B cell (primary cell): Measurements from ENCODE around the gene PDZD2. TPM values are rescaled to one million over a fixed set of nuclear protein-coding genes. Genes with fewer than 3 reads are reported as not detected.

Experiments
- ATAC-seq: fragments of 200-7000 bp; cut with Tn5 transposase; one replicate; pipeline ENCODE4 v1.10.0; 2021; ENCODE audit warnings: low read depth, mild to moderate bottlenecking, moderate number of reproducible peaks, moderate library complexity
- CTCF ChIA-PET: fragments of 350-600 bp; sonication (Branson Sonifier 250); formaldehyde crosslinking; loops from one replicate; lab custom pipeline; 2021; ENCODE audit warnings: antibody characterized with exemption, inconsistent platforms; lab: Charles Lee
- POLR2A ChIA-PET: fragments of 350-600 bp; sonication (Branson Sonifier 250); formaldehyde crosslinking; loops from one replicate; lab custom pipeline; 2021; ENCODE audit warnings: antibody characterized with exemption; lab: Charles Lee
- DNase-seq: peaks from one replicate; pipeline ENCODE4 v3.0.0; 2013
- H2AFZ ChIP-seq: 2 replicates; pipeline ENCODE4 v1.6.1; 2012; ENCODE audit warnings: mild to moderate bottlenecking, low read depth, low read length; ENCODE audit not compliant: insufficient read depth, poor library complexity, severe bottlenecking
- H3K27ac ChIP-seq, 2 donors: 1 replicate in 1 of 2; 2 replicates in 1 of 2; pipeline ENCODE4 v1.5.1; 2012 to 2013; ENCODE audit warnings: low read length in 2 of 2, mild to moderate bottlenecking in 2 of 2, moderate library complexity in 1 of 2
- H3K27me3 ChIP-seq, 4 experiments: fragments of 200-600 bp in 1 of 4; sonication (generic) in 1 of 4; replicated peaks in 1 of 4; 1 replicate in 2 of 4; 2 replicates in 2 of 4; pipeline versions ENCODE4 v1.6.1 to v1.7.0; 2013 to 2016; ENCODE audit warnings: low read length in 3 of 4, mild to moderate bottlenecking in 2 of 4, mixed read lengths in 1 of 4, moderate library complexity in 1 of 4; ENCODE audit not compliant: insufficient read depth in 4 of 4, control insufficient read depth in 3 of 4; ENCODE audit errors: control extremely low read depth in 1 of 4
- H3K36me3 ChIP-seq, 2 experiments: replicated peaks in 1 of 2; 1 replicate in 1 of 2; 2 replicates in 1 of 2; pipeline versions ENCODE4 v1.6.1 to v1.7.1; 2013; ENCODE audit warnings: low read length in 1 of 2; ENCODE audit not compliant: insufficient read depth in 2 of 2, control insufficient read depth in 1 of 2; ENCODE audit errors: control extremely low read depth in 1 of 2, extremely low read depth in 1 of 2
- H3K4me1 ChIP-seq, 2 donors: fragments of 200-600 bp in 1 of 2; sonication (generic) in 1 of 2; 1 replicate in 1 of 2; 2 replicates in 1 of 2; pipeline versions ENCODE4 v1.5.1 to v1.6.1; 2013 to 2017; ENCODE audit warnings: low read length in 2 of 2; ENCODE audit not compliant: control insufficient read depth in 2 of 2, insufficient read depth in 2 of 2
- H3K4me2 ChIP-seq: replicated peaks from 2 replicates; pipeline ENCODE3; 2012; ENCODE audit warnings: mild to moderate bottlenecking, low read depth, low read length; ENCODE audit not compliant: poor library complexity, severe bottlenecking
- H3K4me3 ChIP-seq, 5 experiments: fragments of 200-600 bp in 1 of 5; sonication (generic) in 1 of 5; 1 replicate in 3 of 5; 2 replicates in 2 of 5; pipeline versions ENCODE4 v1.5.1 to v1.7.0; 2011 to 2016; ENCODE audit warnings: low read length in 4 of 5, mild to moderate bottlenecking in 4 of 5, low read depth in 2 of 5, control low read depth in 1 of 5, moderate library complexity in 1 of 5; ENCODE audit not compliant: insufficient read depth in 1 of 5; ENCODE audit errors: control extremely low read depth in 1 of 5, extremely low read depth in 1 of 5
- H3K79me2 ChIP-seq: fragments of 200-600 bp; sonication (generic); one replicate; pipeline ENCODE4 v1.6.0; 2016; ENCODE audit warnings: low read length; ENCODE audit not compliant: control insufficient read depth, insufficient read depth
- H3K9ac ChIP-seq: fragments of 200-600 bp; sonication (generic); 2 replicates; pipeline ENCODE4 v1.6.1; 2017; ENCODE audit warnings: mild to moderate bottlenecking, low read length, moderate library complexity
- H3K9me3 ChIP-seq, 3 donors: one replicate each; pipeline versions ENCODE4 v1.6.1 to v1.7.1; 2013; ENCODE audit warnings: low read length in 2 of 3; ENCODE audit not compliant: control insufficient read depth in 2 of 3, insufficient read depth in 1 of 3; ENCODE audit errors: control extremely low read depth in 1 of 3
- H4K20me1 ChIP-seq: 2 replicates; pipeline ENCODE4 v1.6.0; 2012; ENCODE audit warnings: mild to moderate bottlenecking, low read length; ENCODE audit not compliant: insufficient read depth, control insufficient read depth, poor library complexity, severe bottlenecking
- H3K27ac Mint-ChIP-seq: one replicate; pipeline ENCODE4 v1.8.0; 2021; ENCODE audit warnings: mixed read lengths
- H3K27me3 Mint-ChIP-seq: one replicate; pipeline ENCODE4 v1.8.0; 2021; ENCODE audit warnings: mixed read lengths
- H3K4me1 Mint-ChIP-seq: one replicate; pipeline ENCODE4 v1.8.0; 2021; ENCODE audit warnings: mixed read lengths
- H3K4me3 Mint-ChIP-seq: one replicate; pipeline ENCODE4 v1.8.0; 2021; ENCODE audit warnings: mixed read lengths
- H3K9me3 Mint-ChIP-seq: one replicate; pipeline ENCODE4 v1.8.0; 2022; ENCODE audit warnings: mixed read lengths; ENCODE audit not compliant: insufficient read depth
- CTCF ChIP-seq: fragments of 200-600 bp; IDR thresholded peaks from one replicate; pipeline ENCODE4 v1.8.0; 2022; ENCODE audit warnings: antibody characterized with exemption, mild to moderate bottlenecking
- EZH2 ChIP-seq: IDR thresholded peaks from 2 replicates; pipeline ENCODE4 v1.6.1; 2012; ENCODE audit warnings: borderline replicate concordance, low read depth, mild to moderate bottlenecking, moderate library complexity, low read length; ENCODE audit not compliant: insufficient read depth, poor library complexity, severe bottlenecking
- WGBS: methylation state at CpG from one replicate; pipeline ENCODE4 v1.1.5; 2013; ENCODE audit warnings: missing lambda C conversion rate; ENCODE audit not compliant: insufficient coverage; 5-methylcytosine and 5-hydroxymethylcytosine counted together
- intact Hi-C: fragments of 100-400 bp; cut with micrococcal nuclease; formaldehyde crosslinking; loops from one replicate; pipeline ENCODE4 v1.10.0; 2022
- polyA plus RNA-seq: library from polyadenylated mRNA; depleted of rRNA; stranded (reverse); fragments of >200 nt; gene quantifications from 2 replicates; pipeline ENCODE4 v1.2.3, GENCODE V29; 2012
- total RNA-seq, 2 donors: library from RNA; stranded (reverse); fragments of 120-200 nt in 1 of 2; gene quantifications; 1 replicate in 1 of 2; 2 replicates in 1 of 2; pipeline versions ENCODE4 v1.2.3 to v1.2.4, GENCODE V29; 2013 to 2022

The PDZD2 gene
- total and polyA plus RNA-seq, 2 donors (not counting 1 experiment from before 2014, with no cell fraction given), result not detected

DNA sequence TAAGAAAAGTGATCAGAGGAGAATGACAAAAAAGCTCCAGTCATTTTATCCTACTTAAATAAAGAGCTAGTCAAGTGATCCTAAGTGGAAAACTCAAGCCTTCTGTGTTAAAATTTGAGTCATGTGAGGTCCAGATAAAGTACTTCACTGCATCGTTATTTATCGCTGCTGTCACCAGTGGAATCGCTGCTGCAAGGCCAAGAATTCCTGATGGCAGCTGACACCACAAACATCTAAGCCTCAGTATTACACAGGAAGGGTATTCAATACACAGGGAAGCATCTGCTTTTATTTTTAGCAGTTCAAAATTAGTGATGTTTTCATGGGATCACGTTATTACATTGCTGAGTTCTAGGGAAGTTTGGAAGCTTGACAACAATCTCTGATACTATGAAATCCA, 344.9 kb downstream of the PDZD2 start:
- no peak overlapping the region for H3K4me3 Mint-ChIP-seq

DNA sequence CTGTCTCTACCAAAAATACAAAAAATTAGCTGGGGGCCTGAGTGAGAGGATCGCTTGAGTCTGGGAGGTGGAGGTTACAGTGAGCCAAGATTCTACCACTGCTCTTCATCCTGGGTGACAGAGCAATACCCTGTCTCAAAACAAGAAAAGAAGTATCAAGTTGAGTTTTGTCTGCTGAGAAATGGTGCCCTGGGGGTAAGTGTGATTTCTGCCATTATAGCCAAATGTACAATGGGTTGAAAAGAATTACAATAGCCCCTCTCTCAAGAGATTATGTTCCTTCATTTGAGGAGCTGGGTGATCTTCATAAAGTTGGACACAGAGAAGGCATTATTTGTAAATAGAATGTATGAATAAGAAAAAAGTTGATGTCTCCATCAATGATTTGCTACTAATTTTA, 345.8 kb downstream of the PDZD2 start:
- H3K27me3 ChIP-seq, result no peaks in the 10 kb centered on the region
- intact Hi-C loops, result no loop called here
- TF ChIP-seq EZH2, result no peak
- TF ChIP-seq CTCF, result no peak
- H3K27ac ChIP-seq, result no peak overlapping the region
- no peak overlapping the region for H3K27ac Mint-ChIP-seq
- no peak overlapping the region for H3K4me2 ChIP-seq
- peaks cover 5% of the 10 kb centered on the region for H3K27me3 Mint-ChIP-seq
- H3K4me1 ChIP-seq, result no peaks in the 10 kb centered on the region
- peaks cover 3% of the 10 kb centered on the region for H3K9me3 Mint-ChIP-seq
- H4K20me1 ChIP-seq, result no peaks in the 10 kb centered on the region
- no peak overlapping the region for H3K9ac ChIP-seq
- ChIA-PET CTCF (no interaction called here), POLR2A (no interaction called here)
- H2AFZ ChIP-seq, result no peak overlapping the region
- no peak overlapping the region for H3K4me3 ChIP-seq
- no peaks in the 10 kb centered on the region for H3K79me2 ChIP-seq
- H3K9me3 ChIP-seq, result peaks cover 0 to 12% (median 0%) of the 10 kb centered on the region in 3 donors
- no peak for DNase-seq
- no peaks in the 10 kb centered on the region for H3K4me1 Mint-ChIP-seq
- ATAC-seq, result no peak
- no peaks in the 10 kb centered on the region for H3K36me3 ChIP-seq
- no peak overlapping the region for H3K4me3 Mint-ChIP-seq
- WGBS, result 60% methylated on average over 1 of the region's 1 CpG

More for the DNA sequence above, 344.9 kb downstream of the PDZD2 start:
- H3K4me3 ChIP-seq, result no peak overlapping the region
- POLR2A ChIA-PET, result no interaction called here
- H3K36me3 ChIP-seq, result no peaks in the 10 kb centered on the region
- ATAC-seq (no peak), DNase-seq (no peak)
- peaks cover 0 to 12% (median 0%) of the 10 kb centered on the region in 3 donors for H3K9me3 ChIP-seq
- peaks cover 3% of the 10 kb centered on the region for H3K9me3 Mint-ChIP-seq
- H3K27ac ChIP-seq, result no peak overlapping the region
- no peaks in the 10 kb centered on the region for H3K4me1 ChIP-seq
- no peaks in the 10 kb centered on the region for H4K20me1 ChIP-seq
- no peak for TF ChIP-seq EZH2
- TF ChIP-seq CTCF, result no peak
- intact Hi-C loops, result no loop called here
- no peak overlapping the region for H2AFZ ChIP-seq
- H3K27ac Mint-ChIP-seq, result no peak overlapping the region
- WGBS, result 100% methylated on average over 2 of the region's 4 CpGs
- no peak overlapping the region for H3K4me2 ChIP-seq
- no peaks in the 10 kb centered on the region for H3K4me1 Mint-ChIP-seq
- CTCF ChIA-PET, result no interaction called here
- H3K27me3 ChIP-seq, result no peaks in the 10 kb centered on the region
- H3K9ac ChIP-seq, result no peak overlapping the region
- peaks cover 5% of the 10 kb centered on the region for H3K27me3 Mint-ChIP-seq
- H3K79me2 ChIP-seq, result no peaks in the 10 kb centered on the region
